Panc1 (cell line): ENCODE measurements around the gene SCCPDH.

Experiments used
- CTCF ChIP-seq: fragments of 450-650 bp; IDR thresholded peaks from 2 replicates; pipeline ENCODE4 v1.5.1; 2017; ENCODE audit warnings: mild to moderate bottlenecking
- POLR2AphosphoS5 ChIP-seq: IDR thresholded peaks from 2 replicates; pipeline ENCODE4 v1.6.1; 2012; ENCODE audit warnings: mild to moderate bottlenecking, low read depth, low read length, moderate library complexity
- REST ChIP-seq, 2 experiments: IDR thresholded peaks; 2 replicates each; pipeline ENCODE4 v1.6.1; 2011 to 2012; ENCODE audit warnings: low read depth in 2 of 2, control low read depth in 1 of 2, low read length in 1 of 2, mild to moderate bottlenecking in 1 of 2, moderate library complexity in 1 of 2; ENCODE audit not compliant: insufficient read depth in 1 of 2
- SIN3A ChIP-seq: IDR thresholded peaks from 2 replicates; pipeline ENCODE4 v1.6.1; 2012; ENCODE audit warnings: low read depth, mild to moderate bottlenecking, low read length, moderate library complexity, borderline replicate concordance; ENCODE audit not compliant: insufficient read depth
- TCF7L2 ChIP-seq: IDR thresholded peaks from 2 replicates; pipeline ENCODE4 v1.6.1; 2011; ENCODE audit warnings: mild to moderate bottlenecking, low read depth, low read length, inconsistent platforms

- TF ChIP-seq CTCF (no peak), POLR2AphosphoS5 (no peak), REST (IDR thresholded peaks at IDR 0.05; ENCODE audit: insufficient read depth in 1 of 2, low read depth in 2 of 2, low read length in 1 of 2) (no peak), TCF7L2 (no peak), SIN3A (no peak)
These were observed 47.2 kb downstream of the SCCPDH start for GRCh38 chr1:246771366-246771765.
